GM12801 (cell line): ENCODE results near the gene RIIAD1.

Source experiments
- TF ChIP-seq, protein P1 (sequence below): IDR thresholded peaks from one replicate; pipeline ENCODE4 v1.5.1; 2011; ENCODE audit warnings: control low read depth; ENCODE audit not compliant: insufficient read length; ENCODE audit errors: extremely low read depth

The RIIAD1 gene

DNA sequence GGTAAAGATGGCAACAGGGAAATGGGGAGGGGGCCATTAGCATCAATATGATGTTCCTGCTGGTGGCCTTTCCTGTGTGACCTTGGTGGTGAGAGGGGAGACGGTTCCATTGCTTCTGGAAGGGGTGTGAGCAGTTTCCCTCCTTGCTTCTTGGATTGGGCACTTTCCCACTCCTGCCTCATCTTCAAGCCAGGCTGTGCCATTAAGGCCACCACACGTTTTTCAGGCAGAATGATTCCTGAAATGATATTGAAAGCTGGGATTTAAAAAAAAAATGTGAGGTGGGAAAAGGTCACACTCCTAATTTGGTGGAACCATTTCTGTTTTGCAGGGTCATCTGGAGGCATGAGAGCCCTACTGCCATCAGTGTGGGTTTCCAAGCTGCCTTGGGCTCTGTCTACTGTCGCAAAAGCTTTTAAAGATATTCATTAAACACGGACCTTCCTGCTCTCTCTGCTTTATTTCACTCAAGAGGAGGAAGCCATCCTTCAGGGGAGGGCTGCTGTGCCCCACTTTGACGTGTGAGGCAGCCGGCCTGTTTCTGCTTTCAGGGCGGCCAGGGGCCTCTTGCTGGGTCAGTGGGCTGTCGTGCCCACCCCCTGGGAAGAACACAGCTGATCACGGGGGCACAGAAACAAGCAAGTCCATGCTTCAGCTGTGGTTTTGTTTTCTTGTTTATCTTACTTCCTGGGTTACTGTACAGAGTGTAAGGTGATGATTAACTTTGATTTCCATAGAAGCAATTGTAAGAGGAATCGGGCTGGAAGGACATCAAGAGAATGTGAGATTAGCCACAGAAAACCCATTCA is 8.0 kb downstream of the RIIAD1 start:
- TF ChIP-seq, protein P1, sequence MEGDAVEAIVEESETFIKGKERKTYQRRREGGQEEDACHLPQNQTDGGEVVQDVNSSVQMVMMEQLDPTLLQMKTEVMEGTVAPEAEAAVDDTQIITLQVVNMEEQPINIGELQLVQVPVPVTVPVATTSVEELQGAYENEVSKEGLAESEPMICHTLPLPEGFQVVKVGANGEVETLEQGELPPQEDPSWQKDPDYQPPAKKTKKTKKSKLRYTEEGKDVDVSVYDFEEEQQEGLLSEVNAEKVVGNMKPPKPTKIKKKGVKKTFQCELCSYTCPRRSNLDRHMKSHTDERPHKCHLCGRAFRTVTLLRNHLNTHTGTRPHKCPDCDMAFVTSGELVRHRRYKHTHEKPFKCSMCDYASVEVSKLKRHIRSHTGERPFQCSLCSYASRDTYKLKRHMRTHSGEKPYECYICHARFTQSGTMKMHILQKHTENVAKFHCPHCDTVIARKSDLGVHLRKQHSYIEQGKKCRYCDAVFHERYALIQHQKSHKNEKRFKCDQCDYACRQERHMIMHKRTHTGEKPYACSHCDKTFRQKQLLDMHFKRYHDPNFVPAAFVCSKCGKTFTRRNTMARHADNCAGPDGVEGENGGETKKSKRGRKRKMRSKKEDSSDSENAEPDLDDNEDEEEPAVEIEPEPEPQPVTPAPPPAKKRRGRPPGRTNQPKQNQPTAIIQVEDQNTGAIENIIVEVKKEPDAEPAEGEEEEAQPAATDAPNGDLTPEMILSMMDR: no peak

DNA sequence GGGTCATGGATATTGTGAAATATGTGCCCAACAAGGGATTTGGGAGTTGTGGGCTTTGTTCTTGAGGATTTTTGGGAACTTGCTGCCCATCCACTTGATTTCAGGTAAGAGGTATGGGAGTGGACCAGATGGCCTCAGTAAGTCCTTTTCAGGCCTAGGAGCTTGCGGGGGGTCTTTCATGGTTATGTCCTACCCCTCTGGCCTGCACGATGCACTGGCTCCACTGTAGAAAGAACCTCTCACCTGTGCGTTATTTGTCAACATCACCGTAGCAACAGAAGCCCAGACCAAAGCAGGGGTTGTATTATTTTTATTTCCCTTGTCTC is 8.6 kb downstream of the RIIAD1 start:
- TF ChIP-seq, protein P1: no peak

DNA sequence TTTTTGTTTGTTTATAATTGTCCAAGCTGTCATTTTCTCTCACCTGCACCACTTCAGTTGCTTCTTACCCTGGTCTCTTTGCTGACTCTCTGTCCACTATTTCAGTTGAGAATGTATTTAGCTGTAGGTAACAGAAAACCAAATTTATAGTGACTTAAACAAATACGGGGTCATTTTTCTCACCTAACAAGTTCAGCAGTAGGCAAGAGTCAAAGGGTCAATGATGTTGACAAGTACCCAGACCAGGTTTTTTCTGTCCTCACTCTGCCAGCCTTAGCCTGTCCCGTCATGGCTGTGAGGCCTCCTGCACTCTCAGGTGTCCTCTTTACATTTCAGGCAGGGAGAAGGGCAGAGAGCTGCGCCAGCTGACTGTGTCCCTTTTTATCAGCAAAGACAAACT is 11.8 kb downstream of the RIIAD1 start:
- TF ChIP-seq, protein P1: no peak

DNA sequence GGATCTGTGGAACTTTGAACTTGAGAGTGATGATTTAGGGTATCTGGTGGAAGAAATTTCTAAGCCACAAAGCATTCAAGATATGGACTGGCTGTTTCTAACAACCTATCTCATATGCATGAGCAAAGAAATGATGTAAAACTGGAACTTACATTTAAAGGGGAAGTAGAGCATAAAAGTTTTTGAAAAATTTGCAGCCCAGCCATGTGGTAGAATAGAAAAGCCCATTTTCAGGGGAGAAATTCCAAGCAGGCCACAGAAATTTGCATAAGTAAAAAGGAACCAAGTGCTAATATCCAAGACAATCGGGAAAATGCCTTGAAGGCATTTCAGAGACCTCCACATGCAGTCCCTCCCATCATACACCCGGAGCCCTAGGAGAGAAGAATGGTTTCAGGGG is 15.7 kb downstream of the RIIAD1 start:
- TF ChIP-seq, protein P1: no peak

DNA sequence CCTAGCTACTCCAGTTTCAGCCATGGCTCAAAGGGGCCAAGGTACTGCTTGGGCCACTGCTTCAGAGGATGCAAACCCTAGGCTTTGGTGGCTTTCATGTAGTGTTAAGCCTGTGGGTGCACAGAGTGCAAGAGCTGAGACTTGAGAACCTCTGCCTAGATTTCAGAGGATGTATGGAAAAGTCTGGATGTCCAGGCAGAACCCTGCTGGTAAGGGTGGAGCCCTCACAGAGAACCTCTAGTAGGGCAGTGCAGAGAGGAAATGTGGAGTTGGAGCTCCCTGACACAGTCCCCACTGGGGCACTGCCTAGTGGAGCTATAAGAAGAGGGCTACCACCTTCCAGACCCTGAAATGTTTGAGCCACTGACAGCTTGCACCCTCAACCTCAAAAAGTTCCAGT is 16.2 kb downstream of the RIIAD1 start:
- TF ChIP-seq, protein P1: no peak

DNA sequence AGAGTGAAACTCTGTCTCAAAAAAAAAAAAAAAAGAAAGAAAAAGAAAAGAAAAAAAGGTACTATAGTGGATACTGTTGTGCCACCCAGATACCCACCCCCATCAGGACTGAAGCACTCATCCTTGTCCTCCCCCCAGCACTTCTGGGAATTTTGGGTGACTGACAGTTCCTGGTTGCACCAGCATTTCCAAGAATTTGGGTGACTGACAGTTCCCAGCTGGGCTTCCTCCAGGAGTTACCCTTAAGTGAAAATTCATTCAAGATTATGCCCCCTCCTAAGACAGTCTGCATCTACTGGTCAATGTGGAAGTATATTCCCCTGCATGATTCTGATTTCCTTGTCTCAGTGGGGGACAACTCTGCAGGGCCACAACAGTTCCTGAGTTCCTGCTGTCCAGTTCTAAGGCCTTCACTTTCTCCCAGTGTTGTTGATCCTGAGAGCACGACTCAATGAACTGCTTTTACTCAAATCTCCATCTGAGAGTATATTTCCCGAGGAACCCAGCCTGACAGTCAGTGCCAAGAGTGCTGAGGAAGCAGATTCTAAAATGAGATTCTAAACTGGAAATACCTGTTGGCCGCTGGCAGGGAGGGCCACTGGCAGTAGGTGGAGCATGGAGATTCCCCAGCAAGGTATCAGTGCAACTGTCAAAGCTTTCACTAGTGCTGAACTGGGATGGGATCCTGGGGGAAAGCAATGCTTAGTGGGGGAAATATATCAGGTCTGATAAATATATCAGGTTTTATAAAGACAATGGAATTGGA is 18.5 kb downstream of the RIIAD1 start:
- TF ChIP-seq, protein P1: no peak

DNA sequence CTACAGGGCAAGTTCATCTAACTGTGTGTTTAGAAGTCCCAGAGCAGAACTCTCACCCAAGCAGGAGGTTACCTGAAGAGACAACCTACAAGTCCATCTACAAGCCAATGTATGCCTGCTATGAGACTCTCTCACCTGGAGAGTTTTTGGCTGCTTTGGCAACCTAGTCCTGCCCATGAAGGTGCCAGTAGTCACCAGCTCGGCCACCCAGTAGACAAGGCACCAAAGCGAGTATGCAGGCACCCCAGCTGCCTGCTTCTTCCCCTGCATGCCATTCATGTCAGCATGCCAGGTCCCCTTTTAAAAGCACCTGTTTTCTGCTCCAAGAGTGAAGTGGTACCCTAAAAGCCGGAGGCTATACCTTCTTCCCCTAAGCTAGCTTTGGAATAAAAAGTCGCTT is 20.2 kb downstream of the RIIAD1 start:
- TF ChIP-seq, protein P1: no peak
